HG02852 (cell line): ENCODE data around the gene DSTYK.

ENCODE experiments used
- ATAC-seq: cut with Tn5 transposase; IDR thresholded peaks from one replicate; pipeline ENCODE4 v1.9.1; 2021; ENCODE audit warnings: mild to moderate bottlenecking, moderate library complexity; ENCODE audit not compliant: unreplicated experiment

The DSTYK gene

GRCh38 chr1:205211169-205211838 is at the start of gene DSTYK:
TSS of gene DSTYK (minus strand) at chr1:205211702. CDS start at chr1:205211535, 167 bp downstream.
- ATAC-seq = peak; percentile 88

GRCh38 chr1:205259998-205260397 is 48.5 kb upstream of the DSTYK start:
- ATAC-seq = no peak

GRCh38 chr1:205259324-205259832 is 47.9 kb upstream of the DSTYK start:
- ATAC-seq = no peak

GRCh38 chr1:205258719-205259118 is 47.2 kb upstream of the DSTYK start:
- ATAC-seq = no peak

- ATAC-seq = no peak
Measured at GRCh38 chr1:205258261-205258691, 46.8 kb upstream of the DSTYK start.

- ATAC-seq = no peak
Measured at GRCh38 chr1:205257735-205258134, 46.2 kb upstream of the DSTYK start.

- no peak for ATAC-seq
Measured at GRCh38 chr1:205256951-205257625, 45.6 kb upstream of the DSTYK start.

GRCh38 chr1:205255941-205256780 is 44.7 kb upstream of the DSTYK start:
- ATAC-seq = no peak

GRCh38 chr1:205251576-205251975 is 40.1 kb upstream of the DSTYK start:
- no peak for ATAC-seq

- no peak for ATAC-seq
Measured at GRCh38 chr1:205250699-205251098, 39.2 kb upstream of the DSTYK start.

GRCh38 chr1:205249651-205250050 is 38.1 kb upstream of the DSTYK start:
- no peak for ATAC-seq

GRCh38 chr1:205248793-205249601 is 37.5 kb upstream of the DSTYK start:
- no peak for ATAC-seq

GRCh38 chr1:205247130-205247921 is 35.8 kb upstream of the DSTYK start:
- ATAC-seq = no peak

- ATAC-seq = no peak
Measured at GRCh38 chr1:205246351-205247119, 35.0 kb upstream of the DSTYK start.

- no peak for ATAC-seq
Measured at GRCh38 chr1:205245096-205245495, 33.6 kb upstream of the DSTYK start.

GRCh38 chr1:205244384-205244783 is 32.9 kb upstream of the DSTYK start:
- ATAC-seq = no peak

- no peak for ATAC-seq
Measured at GRCh38 chr1:205243350-205244191, 32.1 kb upstream of the DSTYK start.

- no peak for ATAC-seq
Measured at GRCh38 chr1:205241366-205242030, 30.0 kb upstream of the DSTYK start.
